GM18861 (cell line): ENCODE measurements around the gene NIPA2.

Experiments
- ATAC-seq: cut with Tn5 transposase; IDR thresholded peaks from one replicate; pipeline ENCODE4 v1.9.1; 2021; ENCODE audit not compliant: unreplicated experiment

NIPA2 gene

GRCh38 chr15:22874966-22875365 is 36.5 kb downstream of the NIPA2 start:
- ATAC-seq = no peak

- no peak for ATAC-seq
Measured at GRCh38 chr15:22877117-22877516, 38.7 kb downstream of the NIPA2 start.

- ATAC-seq = no peak
Measured at GRCh38 chr15:22877607-22878006, 39.1 kb downstream of the NIPA2 start.

- no peak for ATAC-seq
Measured at GRCh38 chr15:22878103-22878502, 39.6 kb downstream of the NIPA2 start.

GRCh38 chr15:22880068-22880980 is 41.9 kb downstream of the NIPA2 start:
- ATAC-seq = no peak

- ATAC-seq = no peak
Measured at GRCh38 chr15:22880981-22881738, 42.7 kb downstream of the NIPA2 start.

- ATAC-seq = no peak
Measured at GRCh38 chr15:22881739-22882440, 43.4 kb downstream of the NIPA2 start.

- ATAC-seq = no peak
Measured at GRCh38 chr15:22883196-22883595, 44.7 kb downstream of the NIPA2 start.

- no peak for ATAC-seq
Measured at GRCh38 chr15:22884344-22884743, 45.9 kb downstream of the NIPA2 start.

GRCh38 chr15:22885120-22885519 is 46.7 kb downstream of the NIPA2 start:
- no peak for ATAC-seq

GRCh38 chr15:22887157-22887951 is 48.9 kb downstream of the NIPA2 start:
- ATAC-seq = no peak

- no peak for ATAC-seq
Measured at GRCh38 chr15:22888120-22888859, 49.8 kb downstream of the NIPA2 start.

- ATAC-seq = no peak
Measured at GRCh38 chr15:22889146-22889818, 50.8 kb downstream of the NIPA2 start.

GRCh38 chr15:22890296-22890695 is 51.8 kb downstream of the NIPA2 start:
- ATAC-seq = no peak

- no peak for ATAC-seq
Measured at GRCh38 chr15:22891426-22892210, 53.2 kb downstream of the NIPA2 start.

- ATAC-seq = no peak
Measured at GRCh38 chr15:22892333-22892732, 53.9 kb downstream of the NIPA2 start.

GRCh38 chr15:22893081-22893480 is 54.6 kb downstream of the NIPA2 start:
- no peak for ATAC-seq

GRCh38 chr15:22893881-22894280 is 55.4 kb downstream of the NIPA2 start:
- no peak for ATAC-seq
